RKO (cell line): Measurements from ENCODE around the gene RARRES2.
A peak's percentile ranks its signal among the peaks of the same experiment; 100 is the strongest.
"Not testable (repeated sequence)": the region's sequence is repeated elsewhere in the genome, so short reads cannot be mapped to it uniquely, and the experiment has no call there.

Source experiments
- DNase-seq: peaks from one replicate; pipeline ENCODE4 v3.0.0-alpha.2; 2016; ENCODE audit warnings: low spot score

Gene RARRES2

GRCh38 chr7:150317748-150318444 is 23.5 kb downstream of the RARRES2 start:
- no peak for DNase-seq

- not testable (repeated sequence) for DNase-seq
Observed at GRCh38 chr7:150316987-150317386, 24.4 kb downstream of the RARRES2 start.

GRCh38 chr7:150314639-150315239 is 26.7 kb downstream of the RARRES2 start:
- DNase-seq, result no peak

DNA sequence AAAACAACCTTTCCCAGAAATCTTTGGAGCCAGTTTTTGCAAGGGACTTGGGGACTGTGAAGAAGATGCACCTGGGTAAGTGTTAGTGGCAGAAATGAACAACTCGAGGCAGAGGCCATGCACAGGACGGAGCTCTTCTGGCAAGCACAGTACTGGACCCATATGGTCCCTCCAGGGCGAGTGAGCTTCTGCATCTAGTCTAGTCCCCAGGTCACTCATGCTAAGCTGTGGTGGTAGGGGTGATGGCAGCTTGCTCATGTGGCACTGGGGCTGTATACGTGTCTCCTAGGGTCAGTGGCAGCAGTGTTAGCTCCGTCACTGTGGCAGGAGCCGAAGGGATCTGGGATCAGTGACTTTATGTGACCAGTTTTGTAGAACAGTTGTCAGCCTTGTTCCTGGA is 27.6 kb downstream of the RARRES2 start:
- no peak for DNase-seq

GRCh38 chr7:150313367-150313809 is 28.0 kb downstream of the RARRES2 start:
- no peak for DNase-seq

DNA sequence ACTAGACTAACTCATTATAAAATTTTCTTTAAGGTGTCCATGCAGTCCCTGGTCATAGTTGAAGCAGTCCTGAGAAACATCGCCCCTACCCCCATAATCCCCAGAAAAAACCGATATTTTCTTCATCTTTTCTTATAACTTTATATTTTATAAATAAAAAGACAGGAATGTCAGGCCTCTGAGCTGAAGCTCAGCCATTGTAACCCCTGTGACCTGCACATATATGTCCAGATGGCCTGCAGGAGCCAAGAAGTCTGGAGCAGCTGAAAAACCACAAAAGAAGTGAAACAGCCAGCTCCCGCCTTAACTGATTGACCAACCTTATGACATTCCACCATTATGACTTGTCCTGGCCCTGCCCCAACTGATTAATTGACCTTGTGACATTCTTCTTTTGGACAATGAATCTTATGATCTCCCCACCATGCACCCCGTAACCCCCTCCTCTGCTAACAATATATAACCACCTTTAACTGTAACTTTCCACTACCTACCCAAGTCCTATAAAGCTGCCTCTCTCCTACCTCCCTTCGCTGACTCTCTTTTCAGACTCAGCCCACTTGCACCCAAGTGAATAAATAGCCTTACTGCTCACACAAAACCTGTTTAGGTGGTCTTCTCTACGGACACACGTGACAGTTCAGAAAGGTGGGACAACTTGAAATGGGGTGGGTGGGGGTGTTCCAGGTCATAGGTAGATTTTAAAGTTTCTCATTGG is 28.6 kb downstream of the RARRES2 start:
- DNase-seq, result peak; percentile 24

DNA sequence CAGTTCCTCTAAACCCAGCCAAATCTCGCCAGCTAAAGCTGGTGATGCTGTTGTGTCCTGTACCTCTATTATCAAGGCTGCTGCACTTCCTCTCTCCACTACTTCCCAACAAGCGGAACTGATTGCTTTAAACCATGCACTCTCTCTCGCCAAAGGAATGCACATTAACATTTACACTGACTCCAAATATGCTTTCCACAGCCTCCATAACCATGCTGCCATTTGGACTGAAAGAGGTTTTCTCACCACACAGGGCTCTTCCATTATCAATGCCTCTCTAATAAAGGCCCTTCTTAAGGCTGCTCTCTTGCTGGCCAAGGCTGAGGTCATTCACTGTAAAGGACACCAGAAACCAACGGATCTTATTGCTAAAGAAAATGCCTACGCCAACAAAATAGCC is 29.7 kb downstream of the RARRES2 start:
- DNase-seq, result no peak

DNA sequence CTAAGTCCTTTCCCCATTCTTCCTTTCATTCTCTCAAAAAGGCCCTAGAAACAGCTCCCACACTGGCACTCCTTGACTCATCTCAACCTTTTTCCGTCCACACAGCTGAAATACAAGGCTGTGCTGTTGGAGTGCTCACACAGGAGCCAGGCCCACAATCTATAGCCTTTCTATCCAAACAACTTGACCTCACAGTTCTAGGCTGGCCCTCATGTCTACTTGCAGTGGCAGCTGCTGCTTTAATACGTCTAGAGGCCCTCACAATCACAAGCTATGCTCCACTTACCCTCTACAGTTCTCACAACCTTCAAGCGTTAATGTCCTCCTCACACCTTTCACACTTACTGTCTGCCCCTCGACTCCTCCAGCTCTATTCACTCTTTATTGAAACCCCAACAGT is 30.3 kb downstream of the RARRES2 start:
- DNase-seq, result no peak

DNA sequence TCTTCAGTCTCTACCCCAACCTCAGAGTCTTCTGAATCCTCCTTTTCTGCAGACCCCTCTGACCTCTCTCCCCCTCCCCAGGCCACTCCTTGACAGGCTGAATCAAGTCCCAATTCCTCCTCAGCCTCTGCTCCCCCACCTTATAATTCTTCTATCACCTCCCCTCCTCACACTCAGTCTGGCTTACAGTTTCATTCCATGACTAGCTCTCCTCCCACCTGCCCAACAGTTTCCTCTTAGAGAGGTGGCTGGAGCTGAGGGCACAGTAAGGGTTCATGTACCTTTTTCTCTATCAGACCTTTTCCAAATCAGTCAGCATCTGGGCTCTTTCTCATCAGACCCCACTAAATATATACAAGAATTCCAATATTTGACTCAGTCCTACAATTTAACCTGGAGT is 32.9 kb downstream of the RARRES2 start:
- DNase-seq, result no peak

DNA sequence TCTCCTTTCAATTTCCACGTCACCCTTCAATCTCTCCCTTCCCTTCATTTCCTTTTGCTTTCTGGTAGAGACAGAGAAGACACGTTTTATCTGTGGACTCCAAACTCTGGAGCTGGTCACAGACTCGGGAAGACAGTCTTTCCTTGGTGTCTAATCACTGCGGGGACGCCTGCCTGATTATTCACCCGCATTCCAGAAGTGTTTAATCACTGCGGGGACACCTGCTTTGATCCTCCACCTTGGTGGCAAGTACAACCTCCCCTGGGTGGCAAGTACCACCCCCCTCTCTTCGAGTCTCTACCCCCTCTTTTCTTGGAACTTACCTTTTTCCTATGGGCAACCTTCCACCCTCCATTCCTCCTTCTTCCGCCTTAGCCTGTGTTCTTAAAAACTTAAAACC is 33.5 kb downstream of the RARRES2 start:
- no peak for DNase-seq

GRCh38 chr7:150307129-150307528 is 34.3 kb downstream of the RARRES2 start:
- DNase-seq, result no peak

GRCh38 chr7:150306377-150306776 is 35.1 kb downstream of the RARRES2 start:
- DNase-seq, result not testable (repeated sequence)

- not testable (repeated sequence) for DNase-seq
Observed at GRCh38 chr7:150305903-150306284, 35.5 kb downstream of the RARRES2 start.

- not testable (repeated sequence) for DNase-seq
Observed at GRCh38 chr7:150305259-150305902, 36.0 kb downstream of the RARRES2 start.

DNA sequence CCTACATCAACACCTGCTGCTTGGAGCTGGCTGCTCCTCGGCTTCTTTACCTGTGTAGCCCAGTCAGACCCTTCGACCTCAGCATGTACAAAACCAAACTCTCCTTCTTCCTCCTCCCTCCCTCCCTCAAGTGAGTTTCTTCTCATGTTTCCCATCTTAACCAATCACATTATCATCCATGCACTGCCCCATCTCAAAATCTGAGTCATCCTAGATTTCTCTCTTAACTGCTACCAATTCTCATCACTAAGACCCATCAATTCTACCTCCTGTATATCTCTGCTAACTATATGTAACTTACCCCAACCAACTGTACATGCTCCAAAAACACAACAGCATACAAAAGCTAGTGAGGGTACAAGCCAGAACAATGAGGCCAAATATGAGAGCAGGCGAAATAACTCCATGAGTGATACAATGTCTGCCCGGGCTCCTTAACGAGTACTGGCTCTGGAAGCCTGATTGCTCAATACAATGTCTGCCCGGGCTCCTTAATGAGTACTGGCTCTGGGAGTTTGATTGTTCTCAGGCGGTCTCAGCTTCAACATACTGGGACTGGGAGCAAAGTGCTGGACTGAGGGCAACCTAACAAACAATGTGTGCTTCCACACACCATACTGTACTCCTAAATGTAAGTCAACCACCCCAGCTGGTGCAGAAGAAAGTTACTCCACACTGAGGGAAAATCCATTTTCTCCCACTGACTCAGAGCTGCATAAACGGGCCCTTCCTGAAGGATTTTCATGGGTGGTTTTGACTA is 36.8 kb downstream of the RARRES2 start:
- DNase-seq, result not testable (repeated sequence)

GRCh38 chr7:150302908-150303310 is 38.5 kb downstream of the RARRES2 start:
- peak; percentile 46 for DNase-seq

- DNase-seq, result not testable (repeated sequence)
Observed at GRCh38 chr7:150297978-150298377, 43.5 kb downstream of the RARRES2 start.

GRCh38 chr7:150296802-150297201 is 44.6 kb downstream of the RARRES2 start:
- DNase-seq, result not testable (repeated sequence)

DNA sequence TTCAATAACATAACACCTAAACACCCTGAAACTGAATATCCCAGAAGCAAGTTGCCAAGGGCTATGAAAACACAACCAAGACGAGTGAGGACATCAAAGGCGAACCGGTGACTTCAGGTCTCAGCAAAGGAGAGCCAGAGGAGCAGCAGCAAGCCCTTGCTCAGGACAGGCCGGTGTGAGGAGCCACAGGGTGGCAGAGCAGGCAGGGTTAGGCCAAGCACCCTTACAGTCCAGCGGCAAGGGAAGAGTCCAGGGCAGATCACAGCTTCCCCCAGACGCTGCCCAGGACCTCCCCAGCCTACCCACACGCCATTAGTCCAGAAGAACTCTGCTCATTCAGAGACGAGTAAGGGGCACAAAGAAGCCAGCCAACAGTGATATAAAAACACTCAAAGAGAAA is 45.8 kb downstream of the RARRES2 start:
- DNase-seq, result not testable (repeated sequence)

GRCh38 chr7:150295027-150295426 is 46.4 kb downstream of the RARRES2 start:
- not testable (repeated sequence) for DNase-seq

DNA sequence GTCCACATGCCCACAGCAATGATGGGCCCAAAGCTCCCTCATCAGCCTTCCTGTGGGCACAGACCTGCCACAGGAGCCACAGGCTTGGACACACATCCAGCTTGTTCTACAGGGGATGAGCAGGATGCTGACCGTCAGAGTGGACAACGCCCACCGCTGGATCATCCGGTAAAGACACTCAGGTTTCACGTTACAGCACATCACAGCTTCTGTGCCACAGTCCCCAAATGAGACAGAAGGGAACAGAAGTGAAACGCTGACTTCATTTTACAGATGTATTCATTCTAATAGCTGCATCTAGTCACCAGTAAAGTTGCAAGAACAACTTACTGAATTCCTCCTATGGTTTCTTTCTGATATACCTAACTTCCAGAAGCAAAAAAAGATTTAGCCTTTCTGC is 51.1 kb downstream of the RARRES2 start:
- DNase-seq, result not testable (repeated sequence)

GRCh38 chr7:150288816-150289215 is 52.6 kb downstream of the RARRES2 start:
- DNase-seq, result not testable (repeated sequence)
